ELR (cell line): ENCODE measurements around the gene NLGN3.

Experiments used
- DNase-seq: peaks from one replicate; pipeline ENCODE4 v3.0.0-alpha.2; 2015; ENCODE audit warnings: low read depth

Gene NLGN3

DNA sequence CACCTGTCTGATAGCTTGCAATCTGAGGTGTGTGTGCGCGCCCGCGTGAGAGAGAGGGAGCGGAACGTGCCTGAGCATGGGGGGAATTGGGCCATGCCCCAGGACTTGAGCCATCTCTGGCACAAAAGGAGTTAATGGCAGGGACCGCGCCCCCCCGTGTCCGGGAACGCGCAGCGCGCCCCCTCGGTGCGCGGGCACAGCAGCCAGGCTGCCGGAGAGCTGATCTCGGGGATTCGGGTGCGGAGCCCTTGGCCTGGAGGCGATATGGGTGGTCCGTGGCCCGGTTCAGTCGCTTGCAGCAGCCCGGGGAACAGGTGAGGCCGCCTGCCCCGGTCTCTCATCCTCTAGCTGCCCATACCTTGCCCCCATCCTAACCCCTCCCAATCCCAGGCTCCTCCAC is at the start of gene NLGN3:
Gene NLGN3 (plus strand): TSS at position 191 of the 400 bp plus-strand sequence. CDS start 2,909 bp downstream, outside the sequence.
- DNase-seq = peak; percentile 2

DNA sequence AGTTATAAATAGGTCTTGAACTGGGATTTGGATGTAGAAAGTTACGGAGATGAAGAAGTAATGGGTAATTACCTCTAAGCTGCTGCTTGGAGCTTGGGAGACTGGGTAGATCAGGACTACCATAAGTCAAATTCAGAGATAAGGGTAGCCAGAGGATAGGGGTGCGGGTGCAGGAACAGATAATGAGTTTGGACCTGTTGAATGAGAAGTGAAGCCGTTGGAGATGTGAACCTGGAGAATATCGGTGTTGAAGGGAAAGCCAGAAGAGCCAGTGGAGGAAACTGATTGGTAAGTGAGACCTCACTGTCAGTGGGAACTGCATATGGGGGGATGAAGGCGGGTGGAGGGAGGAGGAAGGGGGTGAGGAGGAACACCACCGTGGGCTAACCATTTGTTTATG is 49.6 kb upstream of the NLGN3 start:
- no peak for DNase-seq

DNA sequence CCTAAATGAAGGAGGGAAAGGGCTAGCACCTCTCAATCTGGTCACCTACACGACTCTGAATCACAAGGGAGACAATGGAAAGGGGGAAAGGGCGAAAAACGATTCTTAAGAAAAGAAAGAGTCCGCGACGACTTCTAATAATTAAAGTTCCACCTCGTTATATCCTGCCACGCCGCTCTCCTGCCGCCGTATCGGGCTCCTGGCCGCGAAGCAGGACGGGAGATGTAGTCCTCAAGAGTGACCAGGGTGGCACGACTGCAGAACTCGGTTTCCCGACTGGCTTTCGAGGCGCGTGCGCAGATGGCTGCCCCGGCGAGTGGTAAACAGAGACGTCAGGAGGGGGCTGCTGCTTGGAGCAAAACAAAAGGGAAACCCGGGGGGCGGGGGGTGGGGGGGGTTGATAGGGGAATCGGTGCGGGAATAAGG is 49.1 kb upstream of the NLGN3 start, which contains the start of gene FOXO4:
Gene FOXO4 (plus strand): TSS at position 297 of the 426 bp plus-strand sequence. CDS start 678 bp downstream, outside the sequence.
- peak; percentile 85 for DNase-seq

DNA sequence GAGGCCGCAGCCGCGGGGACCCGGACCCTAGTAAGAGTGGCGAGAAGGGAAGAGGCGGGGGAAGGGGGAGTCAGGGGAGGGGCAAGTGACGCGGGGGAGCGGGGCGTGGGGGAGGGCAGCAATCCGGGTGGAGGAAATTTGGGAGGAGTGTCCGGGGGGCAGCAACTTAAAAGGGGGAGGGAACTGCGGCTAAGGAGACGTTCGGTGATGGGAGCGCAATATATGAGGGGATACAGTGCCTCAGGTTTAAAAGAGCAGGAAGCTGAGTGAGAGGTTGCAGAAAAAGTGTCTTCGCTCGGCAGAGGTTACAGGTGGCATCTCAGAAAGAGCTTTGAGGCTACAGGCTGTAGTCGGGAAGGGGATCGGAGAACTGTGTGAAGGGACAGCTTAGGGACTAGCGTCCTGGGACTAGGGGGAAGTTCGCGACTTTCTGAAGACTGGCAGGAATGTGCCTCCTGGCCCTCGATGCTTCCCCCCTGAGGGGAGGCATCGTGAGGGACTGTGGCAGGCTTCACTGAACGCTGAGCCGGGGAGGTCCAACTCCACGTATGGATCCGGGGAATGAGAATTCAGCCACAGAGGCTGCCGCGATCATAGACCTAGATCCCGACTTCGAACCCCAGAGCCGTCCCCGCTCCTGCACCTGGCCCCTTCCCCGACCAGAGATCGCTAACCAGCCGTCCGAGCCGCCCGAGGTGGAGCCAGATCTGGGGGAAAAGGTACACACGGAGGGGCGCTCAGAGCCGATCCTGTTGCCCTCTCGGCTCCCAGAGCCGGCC is 48.5 kb upstream of the NLGN3 start:
- DNase-seq = peak; percentile 49

DNA sequence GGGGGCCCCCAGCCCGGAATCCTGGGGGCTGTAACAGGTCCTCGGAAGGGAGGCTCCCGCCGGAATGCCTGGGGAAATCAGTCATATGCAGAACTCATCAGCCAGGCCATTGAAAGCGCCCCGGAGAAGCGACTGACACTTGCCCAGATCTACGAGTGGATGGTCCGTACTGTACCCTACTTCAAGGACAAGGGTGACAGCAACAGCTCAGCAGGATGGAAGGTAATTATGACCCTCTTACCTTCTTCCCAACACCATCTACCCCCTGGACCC is 47.9 kb upstream of the NLGN3 start:
- no peak for DNase-seq

DNA sequence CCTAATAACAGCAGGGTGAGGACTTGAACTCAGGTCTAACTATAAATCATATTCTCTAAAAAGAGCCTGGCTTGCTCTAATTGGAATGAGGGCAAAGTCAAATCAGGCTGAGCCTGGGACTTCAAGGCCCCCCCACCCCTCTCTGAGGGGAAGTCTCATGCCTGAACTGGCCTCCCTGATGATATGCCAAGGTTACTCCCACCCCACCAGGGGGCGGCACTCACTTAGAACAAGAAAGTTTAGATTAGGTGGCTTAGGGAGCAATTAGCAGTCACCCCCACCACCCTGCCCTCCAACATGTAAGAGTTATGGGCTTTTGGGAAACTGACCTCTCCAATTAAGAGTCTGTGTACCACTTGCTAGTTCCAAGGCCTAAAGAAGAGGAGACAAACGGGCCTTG is 46.3 kb upstream of the NLGN3 start:
- peak; percentile 55 for DNase-seq

DNA sequence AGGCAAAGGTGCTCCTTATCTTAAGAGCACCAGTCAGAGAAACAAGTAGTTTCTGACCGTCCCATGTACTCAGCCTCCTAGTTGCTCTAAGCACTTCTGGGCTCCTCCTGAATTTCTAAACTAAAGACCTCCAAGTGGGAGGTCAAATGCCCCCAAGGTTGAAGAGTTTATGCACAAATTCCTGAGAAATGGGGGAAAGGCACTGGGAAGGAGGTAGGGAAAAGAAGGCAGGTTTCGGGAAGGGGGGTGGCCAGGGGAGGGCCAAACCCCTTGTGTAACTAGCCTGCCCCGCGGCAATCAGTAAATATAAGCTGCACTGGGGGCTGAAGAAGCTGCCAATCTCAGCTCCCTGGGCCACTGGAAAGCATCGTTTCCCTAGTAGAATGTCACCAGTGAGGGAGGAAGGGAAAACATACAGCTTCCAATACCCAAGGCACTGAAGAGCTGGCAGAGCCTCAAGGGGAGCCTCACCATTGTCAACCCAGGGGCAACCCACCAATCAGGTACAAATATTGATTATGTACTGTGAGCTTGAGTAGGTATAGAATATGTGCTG is 45.6 kb upstream of the NLGN3 start:
- no peak for DNase-seq

DNA sequence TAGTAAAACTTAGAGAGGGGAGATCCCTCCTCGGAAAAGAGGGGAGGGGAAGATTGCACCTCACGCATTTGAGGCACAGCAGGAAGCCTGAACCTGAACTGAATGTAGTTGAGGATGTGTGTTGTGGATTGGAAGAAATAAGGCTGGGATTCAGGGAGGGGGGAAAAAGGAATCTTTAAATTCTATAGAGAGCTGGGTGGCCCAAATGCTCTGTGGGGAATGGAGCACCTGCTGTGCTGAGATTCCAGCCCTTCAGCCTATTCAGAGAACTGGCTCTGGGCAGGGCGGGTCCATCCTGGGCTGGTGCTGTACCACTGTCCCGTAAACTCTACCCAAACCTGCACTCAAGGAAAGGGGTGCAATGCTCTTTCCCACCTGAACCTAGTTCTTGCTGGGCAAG is 44.9 kb upstream of the NLGN3 start:
- no peak for DNase-seq

DNA sequence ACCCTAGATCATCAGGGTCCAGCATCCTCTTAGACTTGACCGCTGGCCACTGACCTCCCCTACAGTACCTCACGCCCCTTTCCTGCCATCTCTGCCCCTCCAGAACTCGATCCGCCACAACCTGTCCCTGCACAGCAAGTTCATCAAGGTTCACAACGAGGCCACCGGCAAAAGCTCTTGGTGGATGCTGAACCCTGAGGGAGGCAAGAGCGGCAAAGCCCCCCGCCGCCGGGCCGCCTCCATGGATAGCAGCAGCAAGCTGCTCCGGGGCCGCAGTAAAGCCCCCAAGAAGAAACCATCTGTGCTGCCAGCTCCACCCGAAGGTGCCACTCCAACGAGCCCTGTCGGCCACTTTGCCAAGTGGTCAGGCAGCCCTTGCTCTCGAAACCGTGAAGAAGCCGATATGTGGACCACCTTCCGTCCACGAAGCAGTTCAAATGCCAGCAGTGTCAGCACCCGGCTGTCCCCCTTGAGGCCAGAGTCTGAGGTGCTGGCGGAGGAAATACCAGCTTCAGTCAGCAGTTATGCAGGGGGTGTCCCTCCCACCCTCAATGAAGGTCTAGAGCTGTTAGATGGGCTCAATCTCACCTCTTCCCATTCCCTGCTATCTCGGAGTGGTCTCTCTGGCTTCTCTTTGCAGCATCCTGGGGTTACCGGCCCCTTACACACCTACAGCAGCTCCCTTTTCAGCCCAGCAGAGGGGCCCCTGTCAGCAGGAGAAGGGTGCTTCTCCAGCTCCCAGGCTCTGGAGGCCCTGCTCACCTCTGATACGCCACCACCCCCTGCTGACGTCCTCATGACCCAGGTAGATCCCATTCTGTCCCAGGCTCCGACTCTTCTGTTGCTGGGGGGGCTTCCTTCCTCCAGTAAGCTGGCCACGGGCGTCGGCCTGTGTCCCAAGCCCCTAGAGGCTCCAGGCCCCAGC is 43.8 kb upstream of the NLGN3 start:
- DNase-seq = no peak

DNA sequence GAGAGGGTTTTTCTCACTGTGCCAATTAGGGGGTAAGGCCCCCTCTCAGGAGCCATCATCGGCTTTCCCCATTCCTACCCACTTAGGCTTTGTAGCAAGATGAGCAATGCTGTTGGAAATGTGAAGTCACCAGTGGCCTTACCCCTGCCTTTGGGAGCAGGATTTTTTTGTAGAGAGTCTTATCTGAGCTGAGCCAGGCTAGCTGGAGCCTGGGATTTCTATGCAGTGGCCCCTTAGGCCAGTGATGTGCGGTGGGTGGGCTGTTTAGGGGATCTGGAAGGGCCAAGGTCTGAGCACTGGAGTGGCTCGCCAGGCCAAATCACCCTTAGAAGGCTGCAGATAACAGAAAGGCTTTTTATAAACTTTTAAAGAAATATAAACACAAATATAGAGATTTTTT is 42.3 kb upstream of the NLGN3 start:
- DNase-seq = no peak

DNA sequence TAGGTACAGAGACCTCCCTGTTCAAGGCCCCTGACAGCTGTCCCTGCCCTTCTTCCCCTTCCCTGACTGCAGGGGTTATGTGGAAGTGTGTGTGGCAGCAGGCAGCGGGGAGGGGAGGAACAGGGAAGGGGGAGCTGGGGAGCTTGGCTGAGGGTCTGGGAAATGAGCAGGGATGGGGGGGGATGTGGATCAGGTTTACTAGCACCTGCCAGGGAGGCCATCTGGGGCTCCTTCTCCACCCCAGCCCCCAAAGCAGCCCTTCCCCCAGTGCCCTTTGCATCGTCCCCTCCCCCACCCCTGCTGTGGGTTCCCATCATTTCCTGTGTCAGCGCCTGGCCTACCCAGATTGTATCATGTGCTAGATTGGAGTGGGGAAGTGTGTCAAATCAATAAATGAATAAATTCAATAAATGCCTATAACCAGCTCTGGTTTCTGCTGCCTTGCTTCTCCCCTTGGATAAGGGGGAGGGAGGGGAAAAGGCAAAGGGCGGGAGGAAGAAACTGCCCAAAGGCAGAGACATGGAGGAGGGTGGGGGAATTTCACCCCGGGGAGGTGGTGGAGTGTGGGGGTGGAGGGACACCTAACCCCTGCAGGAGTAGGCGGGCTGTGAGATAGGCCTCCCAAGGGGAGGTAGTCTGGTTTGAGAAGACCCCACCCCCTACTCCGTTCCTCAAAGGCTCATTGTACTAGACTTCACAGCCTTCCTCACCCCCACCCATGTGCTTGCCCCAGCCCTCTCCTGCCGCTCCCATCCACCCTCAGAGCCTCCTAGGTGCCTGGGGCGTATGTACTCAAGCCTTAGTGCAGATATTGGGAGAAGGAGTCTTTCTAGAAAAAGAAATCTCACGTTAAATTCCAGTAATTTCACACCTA is 41.3 kb upstream of the NLGN3 start:
- no peak for DNase-seq

DNA sequence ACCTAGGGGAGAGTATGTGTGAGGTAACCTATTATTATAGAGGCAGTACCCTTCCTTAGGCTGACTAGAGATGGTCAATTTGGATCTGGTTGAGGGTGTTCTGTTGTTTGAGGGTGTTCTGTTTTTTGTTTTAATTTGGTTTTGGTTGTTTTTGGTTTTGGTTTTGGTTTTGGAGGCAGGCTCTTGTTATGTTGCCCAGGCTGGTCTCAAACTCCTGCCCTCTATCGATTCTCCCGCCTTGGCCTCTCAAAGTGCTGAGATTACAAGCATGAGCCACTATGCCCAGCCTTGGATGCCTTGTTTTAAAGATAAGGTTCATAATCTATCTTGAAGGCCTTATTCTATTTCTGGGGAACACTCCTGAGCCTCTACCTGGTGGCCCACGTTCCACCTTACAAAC is 39.0 kb upstream of the NLGN3 start:
- no peak for DNase-seq

DNA sequence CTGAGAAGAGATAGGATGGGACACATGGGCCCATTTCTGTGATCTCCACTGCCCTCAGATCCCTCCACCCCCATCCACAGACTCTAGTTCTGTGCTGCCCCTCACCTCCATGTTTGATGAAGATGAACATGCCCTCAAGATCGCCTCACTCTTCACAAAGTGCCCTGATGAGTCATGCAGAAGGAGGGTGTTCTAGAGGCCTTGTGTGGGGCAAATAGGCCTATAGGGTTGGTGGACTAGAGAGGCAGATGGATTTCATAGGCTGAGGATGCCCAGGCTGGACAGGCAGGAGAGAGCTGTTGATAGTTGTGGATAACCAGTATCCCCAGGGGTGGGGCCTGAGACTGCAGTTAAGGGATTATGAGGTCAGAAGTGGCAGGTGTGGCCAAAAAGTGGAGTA is 38.2 kb upstream of the NLGN3 start, which contains the start of gene CXorf65:
Gene CXorf65 (minus strand): TSS at position 314 of the 400 bp plus-strand sequence. CDS start 184 bp downstream, at position 130.
- DNase-seq = no peak

DNA sequence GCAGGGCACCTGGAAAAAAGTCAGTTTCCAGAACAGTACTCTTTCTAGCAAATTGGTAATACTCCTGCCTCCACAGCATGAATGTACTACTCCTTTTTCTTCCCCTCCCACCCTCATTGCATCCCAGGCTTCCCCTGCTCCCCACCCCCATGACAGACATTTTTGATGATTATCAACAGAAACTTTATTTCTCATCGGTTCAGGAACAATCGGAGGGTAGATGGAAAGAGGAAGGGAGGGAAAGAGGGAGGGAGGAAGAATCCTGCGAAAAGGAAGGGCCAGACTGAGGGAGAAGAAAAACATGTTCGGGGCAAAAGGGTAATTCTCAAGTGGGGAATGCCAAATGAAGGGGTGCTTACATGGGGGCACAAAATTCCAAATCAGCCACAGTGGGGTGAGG is 37.4 kb upstream of the NLGN3 start:
- no peak for DNase-seq

DNA sequence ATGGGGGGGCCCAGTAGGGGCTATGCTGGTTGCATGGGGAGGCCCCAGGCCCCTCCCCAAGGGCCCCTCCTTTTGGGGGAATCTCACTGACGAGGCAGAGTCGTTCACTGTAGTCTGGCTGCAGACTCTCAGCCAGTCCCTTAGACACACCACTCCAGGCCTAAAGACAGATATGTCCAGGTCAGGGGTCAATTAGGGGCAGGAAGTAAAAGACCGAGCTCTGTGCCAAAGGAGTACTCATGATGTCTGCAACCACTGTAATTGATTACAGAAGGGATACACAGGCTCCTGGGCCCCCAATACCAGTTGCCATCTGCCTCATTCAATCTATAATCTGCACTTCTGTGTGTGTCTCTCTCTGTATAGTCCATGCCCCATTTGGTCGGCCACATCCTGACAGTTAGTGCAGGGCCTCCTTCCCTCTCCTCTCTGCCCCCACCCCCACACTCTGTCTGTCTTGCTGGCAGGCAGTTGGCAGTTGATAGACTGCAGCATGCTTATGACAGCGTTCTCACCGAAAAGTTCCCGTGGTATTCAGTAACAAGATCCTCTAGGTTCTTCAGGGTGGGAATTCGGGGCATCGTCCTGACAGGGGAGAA is 36.8 kb upstream of the NLGN3 start:
- DNase-seq = no peak

DNA sequence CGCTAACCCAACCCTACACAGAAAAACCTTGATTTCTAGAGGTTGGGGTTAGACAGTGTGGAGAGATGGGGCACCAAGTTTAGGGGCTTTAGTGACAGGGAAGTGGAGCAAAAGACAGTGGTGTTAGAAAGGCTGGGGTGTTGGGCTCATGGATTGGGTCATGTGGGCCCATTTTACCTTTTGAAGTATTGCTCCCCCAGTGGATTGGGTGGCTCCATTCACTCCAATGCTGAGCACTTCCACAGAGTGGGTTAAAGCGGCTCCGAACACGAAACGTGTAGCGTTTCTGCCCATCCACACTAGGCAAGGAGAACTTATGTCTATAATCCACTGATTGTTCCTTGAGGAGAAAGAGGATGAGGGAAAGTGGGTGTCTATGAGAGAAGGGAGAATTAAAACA is 35.6 kb upstream of the NLGN3 start:
- no peak for DNase-seq

DNA sequence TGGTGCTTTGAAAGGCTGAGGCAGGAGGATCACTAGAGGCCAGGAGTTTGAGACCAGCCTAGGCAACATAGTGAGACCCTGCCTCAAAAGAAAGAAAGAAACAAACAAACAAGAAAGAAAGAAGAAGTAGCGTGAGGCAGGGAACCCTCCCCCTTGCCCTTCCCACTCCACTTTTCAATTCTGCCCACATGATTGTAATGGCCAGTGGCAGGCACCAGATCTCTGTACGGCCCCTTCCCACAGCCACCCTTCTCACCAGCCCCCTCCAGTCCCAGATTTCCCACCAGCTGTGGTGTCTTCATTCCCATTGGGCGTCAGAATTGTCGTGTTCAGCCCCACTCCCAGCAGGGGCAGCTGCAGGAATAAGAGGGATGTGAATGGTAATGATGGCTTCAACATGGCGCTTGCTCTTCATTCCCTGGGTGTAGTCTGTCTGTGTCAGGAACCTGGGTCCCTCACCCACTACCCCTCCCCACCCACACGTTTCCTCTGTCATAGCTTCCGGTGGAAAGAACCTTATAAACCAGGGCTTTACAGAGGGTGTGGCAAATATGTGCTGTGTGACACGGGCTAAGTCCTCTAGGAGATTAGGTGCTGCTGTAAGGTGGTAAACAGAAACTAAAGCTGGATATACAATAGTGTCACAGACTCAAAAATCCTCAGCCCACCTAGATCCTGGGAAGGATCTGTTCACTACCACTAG is 33.3 kb upstream of the NLGN3 start, which contains the start of gene IL2RG:
Gene IL2RG (minus strand): TSS at position 437 of the 703 bp plus-strand sequence. CDS start 38 bp downstream, at position 399.
- no peak for DNase-seq

DNA sequence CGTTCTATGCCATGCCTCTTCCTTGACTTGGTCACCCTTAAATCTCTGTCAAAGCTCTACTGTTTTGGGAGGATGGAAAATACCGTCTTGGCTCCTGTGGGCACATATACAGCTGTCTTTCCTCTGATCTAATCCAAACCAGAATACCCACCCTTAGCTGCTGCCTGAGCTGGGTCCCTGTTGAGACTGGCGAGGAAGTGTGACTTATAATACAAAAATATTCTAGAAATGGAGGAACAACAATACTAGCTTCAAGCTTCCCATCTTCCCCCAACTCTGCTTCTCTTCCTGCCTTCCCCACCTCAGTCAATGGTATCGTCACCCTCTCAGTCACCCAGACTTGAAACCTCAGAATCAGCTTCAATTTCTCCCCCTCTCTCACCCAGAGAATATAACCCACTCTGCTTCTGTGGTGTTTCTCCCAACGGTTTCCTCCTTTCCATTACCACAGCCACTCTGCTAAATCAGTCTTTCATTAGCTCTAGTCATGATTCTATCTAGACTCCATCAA is 32.7 kb upstream of the NLGN3 start:
- DNase-seq = no peak

DNA sequence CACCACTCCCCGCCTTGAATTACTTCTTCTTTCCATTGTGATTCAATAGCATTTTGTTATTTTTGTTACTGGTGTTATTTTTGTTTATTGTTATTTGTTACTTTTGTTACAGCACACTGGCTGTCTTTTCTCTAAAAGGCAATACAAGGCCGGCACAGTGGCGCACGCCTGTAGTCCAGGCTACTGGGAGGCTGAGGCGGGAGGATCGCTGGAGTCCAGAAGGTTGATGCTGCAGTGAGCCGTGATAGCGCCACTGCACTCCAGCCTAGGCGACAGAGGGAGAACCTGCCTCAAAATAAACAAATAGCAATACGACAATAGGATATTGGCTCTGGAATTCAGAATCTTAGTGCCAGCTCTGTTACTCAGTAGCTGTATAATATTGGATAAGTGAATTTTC is 27.3 kb upstream of the NLGN3 start:
- DNase-seq = no peak
